ENCODE measurements around the gene PCSK2.

PCSK2 gene

GRCh38 chr20:17467120-17467655 lies 240.3 kb downstream of the PCSK2 start:
- no peak for TF ChIP-seq CTCF (IDR thresholded peaks at IDR 0.05; ENCODE audit: low read depth, low read length)
- Histone ChIP-seq H3K36me3 (peaks cover 13% of the 10 kb centered on the region), H3K27ac (no peak overlapping the region), H3K4me3 (ENCODE audit: low read depth, low read length) (no peak overlapping the region), H3K27me3 (ENCODE audit: insufficient read depth, low read depth, severe bottlenecking) (no peaks in the 10 kb centered on the region), H3K9me3 (ENCODE audit: severe bottlenecking) (no peaks in the 10 kb centered on the region)
- DNase-seq = no peak

GRCh38 chr20:17468073-17468840 lies 241.4 kb downstream of the PCSK2 start:
- DNase-seq = no peak
- peaks cover 13% of the 10 kb centered on the region for H3K36me3 ChIP-seq
- TF ChIP-seq CTCF (IDR thresholded peaks at IDR 0.05; ENCODE audit: low read depth, low read length) = no peak
- H3K27me3 ChIP-seq (ENCODE audit: insufficient read depth, low read depth, severe bottlenecking) = no peaks in the 10 kb centered on the region
- H3K27ac ChIP-seq = no peak overlapping the region
- no peaks in the 10 kb centered on the region for H3K9me3 ChIP-seq (ENCODE audit: severe bottlenecking)
- no peak overlapping the region for H3K4me3 ChIP-seq (ENCODE audit: low read depth, low read length)

GRCh38 chr20:17469246-17470030 lies 242.6 kb downstream of the PCSK2 start:
- no peak overlapping the region for H3K4me3 ChIP-seq (ENCODE audit: low read depth, low read length)
- H3K36me3 ChIP-seq = peaks cover 13% of the 10 kb centered on the region
- no peak for DNase-seq
- no peaks in the 10 kb centered on the region for H3K9me3 ChIP-seq (ENCODE audit: severe bottlenecking)
- H3K27ac ChIP-seq = no peak overlapping the region
- H3K27me3 ChIP-seq (ENCODE audit: insufficient read depth, low read depth, severe bottlenecking) = no peaks in the 10 kb centered on the region
- TF ChIP-seq CTCF (IDR thresholded peaks at IDR 0.05; ENCODE audit: low read depth, low read length) = no peak

GRCh38 chr20:17470521-17470920 lies 243.7 kb downstream of the PCSK2 start:
- TF ChIP-seq CTCF (IDR thresholded peaks at IDR 0.05; ENCODE audit: low read depth, low read length) = no peak
- H3K36me3 ChIP-seq = peaks cover 13% of the 10 kb centered on the region
- no peak overlapping the region for H3K4me3 ChIP-seq (ENCODE audit: low read depth, low read length)
- no peak for DNase-seq
- H3K9me3 ChIP-seq (ENCODE audit: severe bottlenecking) = no peaks in the 10 kb centered on the region
- no peak overlapping the region for H3K27ac ChIP-seq
- H3K27me3 ChIP-seq (ENCODE audit: insufficient read depth, low read depth, severe bottlenecking) = no peaks in the 10 kb centered on the region

- DNase-seq = no peak
- Histone ChIP-seq H3K36me3 (peaks cover 10% of the 10 kb centered on the region), H3K27me3 (ENCODE audit: insufficient read depth, low read depth, severe bottlenecking) (no peaks in the 10 kb centered on the region)
Observed at GRCh38 chr20:17470973-17471372, 244.1 kb downstream of the PCSK2 start.

More at GRCh38 chr20:17470973-17471372, 244.1 kb downstream of the PCSK2 start:
- no peak for TF ChIP-seq CTCF (IDR thresholded peaks at IDR 0.05; ENCODE audit: low read depth, low read length)
- H3K27ac ChIP-seq = no peak overlapping the region
- no peak overlapping the region for H3K4me3 ChIP-seq (ENCODE audit: low read depth, low read length)
- no peaks in the 10 kb centered on the region for H3K9me3 ChIP-seq (ENCODE audit: severe bottlenecking)
